Measurements from ENCODE around the gene NTN1. TPM values are rescaled to one million over a fixed set of nuclear protein-coding genes. Genes with fewer than 3 reads are reported as not detected.

NTN1 gene
- polyA plus RNA-seq, 1 donor from 2014 or later: 16.2 TPM

DNA sequence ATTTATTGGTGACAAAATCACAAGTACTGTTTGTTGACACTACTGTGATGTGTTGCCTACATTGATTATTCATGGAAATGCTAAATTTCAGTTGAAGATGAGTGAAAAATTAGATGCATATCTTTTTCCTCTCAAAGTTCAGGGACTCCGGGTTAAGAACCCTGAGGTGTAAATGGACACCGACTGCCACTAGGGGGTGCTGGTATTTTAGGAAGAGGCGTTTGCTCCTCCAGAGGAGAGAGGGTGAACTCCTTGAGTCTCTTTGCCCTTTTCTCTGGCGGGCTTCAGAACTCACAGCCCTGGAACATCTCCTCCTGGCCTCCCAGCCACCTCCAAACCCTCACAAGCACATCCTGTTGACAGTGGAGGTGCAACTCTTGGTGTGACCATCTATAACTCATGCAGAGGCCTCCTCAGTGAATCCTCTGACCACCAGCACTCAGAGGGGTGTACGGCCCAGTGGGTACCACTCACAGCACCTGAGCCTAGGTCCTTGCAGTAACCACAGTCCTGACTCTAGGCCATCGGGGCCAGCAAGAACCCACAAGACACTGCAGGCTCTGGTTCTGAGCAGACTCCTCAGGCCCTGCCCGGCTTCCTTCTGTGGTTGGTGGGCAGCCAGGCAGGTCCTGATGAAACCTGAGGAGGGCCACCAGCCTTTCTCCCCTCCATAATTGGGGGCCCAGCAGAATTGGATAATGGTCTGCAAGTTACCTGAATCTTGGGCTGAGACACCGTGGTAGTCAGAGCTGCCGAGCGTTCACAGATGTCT, 29.6 kb upstream of the NTN1 start:
- H3F3A ChIP-seq (ENCODE audit: insufficient read depth, low read length, poor library complexity, severe bottlenecking): no peaks in the 10 kb centered on the region
- no peak overlapping the region for H2AFZ ChIP-seq (ENCODE audit: low read depth, low read length)
- no peak overlapping the region for H3K9ac ChIP-seq (ENCODE audit: low read length)

DNA sequence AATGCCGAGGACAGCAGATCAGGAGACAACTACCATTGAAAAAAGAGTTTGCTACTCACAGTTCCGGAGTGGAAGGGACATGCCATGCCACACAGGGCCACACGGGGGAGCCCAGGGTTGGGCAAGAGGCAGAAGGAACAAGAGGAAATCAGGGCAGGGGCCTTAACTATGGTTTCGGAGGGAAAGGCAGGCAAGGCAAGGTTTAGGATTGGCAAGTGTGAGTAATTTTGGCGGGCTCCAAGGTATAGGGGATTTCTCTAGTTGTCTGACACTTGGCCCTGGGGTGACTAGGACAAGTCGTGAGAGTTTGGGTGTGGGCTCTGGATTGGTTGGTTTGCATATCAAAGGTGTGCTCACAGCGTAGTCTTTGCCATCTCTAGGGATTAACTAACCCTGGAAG, 27.0 kb upstream of the NTN1 start:
- Histone ChIP-seq H3K9me2 (ENCODE audit: insufficient read depth, low read length) (no peaks in the 10 kb centered on the region), H3K4me2 (ENCODE audit: low read length) (no peak overlapping the region), H3K79me2 (replicated peaks; ENCODE audit: insufficient read depth, low read length) (no peaks in the 10 kb centered on the region), H3K36me3 (ENCODE audit: insufficient read depth, low read length) (no peaks in the 10 kb centered on the region), H4K20me1 (ENCODE audit: insufficient read depth) (no peaks in the 10 kb centered on the region), H3F3A (ENCODE audit: insufficient read depth, low read length, poor library complexity, severe bottlenecking) (no peaks in the 10 kb centered on the region), H3K9ac (ENCODE audit: low read length) (no peak overlapping the region), H3K27me3 (ENCODE audit: insufficient read depth, low read depth, low read length) (no peaks in the 10 kb centered on the region), H2AFZ (ENCODE audit: low read depth, low read length) (no peak overlapping the region), H3K4me3 (ENCODE audit: low read length) (no peak overlapping the region), H3K27ac (ENCODE audit: low read length) (no peak overlapping the region), H3K9me3 (ENCODE audit: low read length) (no peaks in the 10 kb centered on the region)
- TF ChIP-seq TAF1 (IDR thresholded peaks at IDR 0.05; ENCODE audit: low read depth) (no peak), SMC3 (conservative IDR thresholded peaks at IDR 0.05; ENCODE audit: poor library complexity) (peak; percentile 73), RAD21 (conservative IDR thresholded peaks at IDR 0.05) (peak; percentile 70), EZH2 (IDR thresholded peaks at IDR 0.05; ENCODE audit: borderline replicate concordance, insufficient read depth, low read length, poor library complexity, severe bottlenecking) (no peak)
- TF ChIP-seq, protein P1, sequence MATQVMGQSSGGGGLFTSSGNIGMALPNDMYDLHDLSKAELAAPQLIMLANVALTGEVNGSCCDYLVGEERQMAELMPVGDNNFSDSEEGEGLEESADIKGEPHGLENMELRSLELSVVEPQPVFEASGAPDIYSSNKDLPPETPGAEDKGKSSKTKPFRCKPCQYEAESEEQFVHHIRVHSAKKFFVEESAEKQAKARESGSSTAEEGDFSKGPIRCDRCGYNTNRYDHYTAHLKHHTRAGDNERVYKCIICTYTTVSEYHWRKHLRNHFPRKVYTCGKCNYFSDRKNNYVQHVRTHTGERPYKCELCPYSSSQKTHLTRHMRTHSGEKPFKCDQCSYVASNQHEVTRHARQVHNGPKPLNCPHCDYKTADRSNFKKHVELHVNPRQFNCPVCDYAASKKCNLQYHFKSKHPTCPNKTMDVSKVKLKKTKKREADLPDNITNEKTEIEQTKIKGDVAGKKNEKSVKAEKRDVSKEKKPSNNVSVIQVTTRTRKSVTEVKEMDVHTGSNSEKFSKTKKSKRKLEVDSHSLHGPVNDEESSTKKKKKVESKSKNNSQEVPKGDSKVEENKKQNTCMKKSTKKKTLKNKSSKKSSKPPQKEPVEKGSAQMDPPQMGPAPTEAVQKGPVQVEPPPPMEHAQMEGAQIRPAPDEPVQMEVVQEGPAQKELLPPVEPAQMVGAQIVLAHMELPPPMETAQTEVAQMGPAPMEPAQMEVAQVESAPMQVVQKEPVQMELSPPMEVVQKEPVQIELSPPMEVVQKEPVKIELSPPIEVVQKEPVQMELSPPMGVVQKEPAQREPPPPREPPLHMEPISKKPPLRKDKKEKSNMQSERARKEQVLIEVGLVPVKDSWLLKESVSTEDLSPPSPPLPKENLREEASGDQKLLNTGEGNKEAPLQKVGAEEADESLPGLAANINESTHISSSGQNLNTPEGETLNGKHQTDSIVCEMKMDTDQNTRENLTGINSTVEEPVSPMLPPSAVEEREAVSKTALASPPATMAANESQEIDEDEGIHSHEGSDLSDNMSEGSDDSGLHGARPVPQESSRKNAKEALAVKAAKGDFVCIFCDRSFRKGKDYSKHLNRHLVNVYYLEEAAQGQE (IDR thresholded peaks at IDR 0.05; ENCODE audit: borderline replicate concordance): no peak
- TF ChIP-seq, protein P2, sequence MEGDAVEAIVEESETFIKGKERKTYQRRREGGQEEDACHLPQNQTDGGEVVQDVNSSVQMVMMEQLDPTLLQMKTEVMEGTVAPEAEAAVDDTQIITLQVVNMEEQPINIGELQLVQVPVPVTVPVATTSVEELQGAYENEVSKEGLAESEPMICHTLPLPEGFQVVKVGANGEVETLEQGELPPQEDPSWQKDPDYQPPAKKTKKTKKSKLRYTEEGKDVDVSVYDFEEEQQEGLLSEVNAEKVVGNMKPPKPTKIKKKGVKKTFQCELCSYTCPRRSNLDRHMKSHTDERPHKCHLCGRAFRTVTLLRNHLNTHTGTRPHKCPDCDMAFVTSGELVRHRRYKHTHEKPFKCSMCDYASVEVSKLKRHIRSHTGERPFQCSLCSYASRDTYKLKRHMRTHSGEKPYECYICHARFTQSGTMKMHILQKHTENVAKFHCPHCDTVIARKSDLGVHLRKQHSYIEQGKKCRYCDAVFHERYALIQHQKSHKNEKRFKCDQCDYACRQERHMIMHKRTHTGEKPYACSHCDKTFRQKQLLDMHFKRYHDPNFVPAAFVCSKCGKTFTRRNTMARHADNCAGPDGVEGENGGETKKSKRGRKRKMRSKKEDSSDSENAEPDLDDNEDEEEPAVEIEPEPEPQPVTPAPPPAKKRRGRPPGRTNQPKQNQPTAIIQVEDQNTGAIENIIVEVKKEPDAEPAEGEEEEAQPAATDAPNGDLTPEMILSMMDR (IDR thresholded peaks at IDR 0.05; ENCODE audit: poor library complexity, severe bottlenecking): peak; percentile 62

More for the DNA sequence above, 29.6 kb upstream of the NTN1 start:
- Histone ChIP-seq H4K20me1 (ENCODE audit: insufficient read depth) (no peaks in the 10 kb centered on the region), H3K9me3 (ENCODE audit: low read length) (no peaks in the 10 kb centered on the region), H3K4me3 (ENCODE audit: low read length) (no peak overlapping the region), H3K9me2 (ENCODE audit: insufficient read depth, low read length) (no peaks in the 10 kb centered on the region), H3K4me2 (ENCODE audit: low read length) (no peak overlapping the region), H3K79me2 (replicated peaks; ENCODE audit: insufficient read depth, low read length) (no peaks in the 10 kb centered on the region), H3K36me3 (ENCODE audit: insufficient read depth, low read length) (no peaks in the 10 kb centered on the region), H3K27ac (ENCODE audit: low read length) (no peak overlapping the region), H3K27me3 (ENCODE audit: insufficient read depth, low read depth, low read length) (no peaks in the 10 kb centered on the region)
- TF ChIP-seq, protein P2 (IDR thresholded peaks at IDR 0.05; ENCODE audit: poor library complexity, severe bottlenecking): peak; percentile 69
- TF ChIP-seq EP300 (conservative IDR thresholded peaks at IDR 0.05; ENCODE audit: poor library complexity, severe bottlenecking) (no peak), SMC3 (conservative IDR thresholded peaks at IDR 0.05; ENCODE audit: poor library complexity) (peak; percentile 74), RAD21 (conservative IDR thresholded peaks at IDR 0.05) (peak; percentile 75)

Data from neural cell (in vitro differentiated cells).